ENCODE results near the gene EPB41.

DNA sequence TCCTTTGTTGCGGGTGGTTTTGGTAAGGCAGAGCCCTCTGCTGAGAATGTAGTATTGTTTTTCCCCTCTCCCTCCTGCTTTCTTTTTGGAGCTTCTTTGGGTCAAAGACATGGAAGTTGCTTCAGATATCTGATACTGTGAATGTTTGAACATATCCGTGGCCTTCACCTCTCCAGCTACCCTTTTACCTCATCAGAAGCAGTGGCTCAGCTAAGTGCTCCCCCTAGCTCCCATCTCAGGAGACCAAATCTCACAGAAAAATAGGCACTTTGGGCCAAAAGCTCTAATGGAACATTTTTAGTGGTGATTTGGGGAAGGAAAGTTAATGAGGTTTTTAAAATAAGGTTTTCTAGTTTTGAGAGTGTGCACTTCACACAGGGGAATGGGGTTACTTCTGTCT is 203.0 kb downstream of the EPB41 start:
- TF ChIP-seq CTCF (IDR thresholded peaks at IDR 0.05) (no peak), POLR2A (IDR thresholded peaks at IDR 0.05) (no peak), POLR2AphosphoS5 (IDR thresholded peaks at IDR 0.05) (no peak)
